HG03565 (cell line): ENCODE results near the gene NXN.
"Not testable (repeated sequence)": the region's sequence is repeated elsewhere in the genome, so short reads cannot be mapped to it uniquely, and the experiment has no call there.

Experiments
- ATAC-seq: cut with Tn5 transposase; IDR thresholded peaks from one replicate; pipeline ENCODE4 v1.9.1; 2021; ENCODE audit warnings: mild to moderate bottlenecking, moderate library complexity; ENCODE audit not compliant: unreplicated experiment

NXN gene

DNA sequence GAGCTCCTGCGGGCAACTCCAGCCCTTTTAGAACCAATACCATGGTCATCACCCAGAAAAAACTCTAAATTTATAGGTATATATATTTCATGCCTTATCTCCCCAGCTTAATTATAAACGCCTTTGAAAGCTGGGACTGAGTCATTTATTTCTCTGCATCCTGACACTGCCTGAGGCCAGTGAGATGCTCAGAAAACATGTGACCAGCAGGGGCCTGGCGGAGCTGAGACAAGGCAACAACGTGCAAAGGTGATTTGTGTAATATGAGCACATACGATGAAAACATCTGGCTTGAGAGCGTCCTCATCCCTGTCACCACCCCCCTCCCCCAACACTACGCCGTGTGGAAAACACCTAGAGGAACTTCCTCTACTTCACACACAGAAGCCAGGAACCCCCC is 22.7 kb downstream of the NXN start:
- ATAC-seq, result no peak

GRCh38 chr17:954431-955164 is 25.0 kb downstream of the NXN start:
- no peak for ATAC-seq

DNA sequence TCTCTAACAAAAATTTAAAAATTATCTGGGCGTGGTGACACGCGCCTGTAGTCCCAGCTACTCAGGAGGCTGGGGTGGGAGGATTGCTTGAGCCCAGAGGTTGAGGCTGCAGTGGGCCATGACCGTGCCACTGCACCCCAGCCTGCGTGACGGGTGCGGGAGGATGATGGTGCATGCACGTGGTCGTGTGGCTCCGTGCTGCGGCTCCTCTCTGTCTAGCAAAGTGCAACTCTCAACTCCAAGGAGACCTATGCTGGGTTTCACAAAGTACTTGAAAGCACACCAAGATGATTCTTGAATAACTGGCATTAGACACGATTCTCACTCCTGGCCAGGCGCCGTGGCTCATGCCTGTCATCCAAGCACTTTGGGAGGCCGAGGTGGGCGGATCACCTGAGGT is 25.8 kb downstream of the NXN start:
- ATAC-seq, result no peak

DNA sequence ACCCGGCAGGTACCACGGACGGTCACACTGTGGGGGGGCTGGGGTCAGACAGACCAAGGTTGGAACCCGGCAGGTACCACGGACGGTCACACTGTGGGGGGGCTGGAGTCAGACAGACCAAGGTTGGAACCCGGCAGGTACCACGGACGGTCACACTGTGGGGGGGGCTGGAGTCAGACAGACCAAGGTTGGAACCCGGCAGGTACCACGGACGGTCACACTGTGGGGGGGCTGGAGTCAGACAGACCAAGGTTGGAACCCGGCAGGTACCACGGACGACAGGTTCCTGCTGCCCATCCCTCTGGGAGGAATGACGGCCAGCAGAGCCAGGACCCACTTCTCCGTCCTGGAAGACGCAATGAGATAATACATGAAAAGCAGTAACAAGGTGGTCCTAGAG is 27.0 kb downstream of the NXN start:
- not testable (repeated sequence) for ATAC-seq

DNA sequence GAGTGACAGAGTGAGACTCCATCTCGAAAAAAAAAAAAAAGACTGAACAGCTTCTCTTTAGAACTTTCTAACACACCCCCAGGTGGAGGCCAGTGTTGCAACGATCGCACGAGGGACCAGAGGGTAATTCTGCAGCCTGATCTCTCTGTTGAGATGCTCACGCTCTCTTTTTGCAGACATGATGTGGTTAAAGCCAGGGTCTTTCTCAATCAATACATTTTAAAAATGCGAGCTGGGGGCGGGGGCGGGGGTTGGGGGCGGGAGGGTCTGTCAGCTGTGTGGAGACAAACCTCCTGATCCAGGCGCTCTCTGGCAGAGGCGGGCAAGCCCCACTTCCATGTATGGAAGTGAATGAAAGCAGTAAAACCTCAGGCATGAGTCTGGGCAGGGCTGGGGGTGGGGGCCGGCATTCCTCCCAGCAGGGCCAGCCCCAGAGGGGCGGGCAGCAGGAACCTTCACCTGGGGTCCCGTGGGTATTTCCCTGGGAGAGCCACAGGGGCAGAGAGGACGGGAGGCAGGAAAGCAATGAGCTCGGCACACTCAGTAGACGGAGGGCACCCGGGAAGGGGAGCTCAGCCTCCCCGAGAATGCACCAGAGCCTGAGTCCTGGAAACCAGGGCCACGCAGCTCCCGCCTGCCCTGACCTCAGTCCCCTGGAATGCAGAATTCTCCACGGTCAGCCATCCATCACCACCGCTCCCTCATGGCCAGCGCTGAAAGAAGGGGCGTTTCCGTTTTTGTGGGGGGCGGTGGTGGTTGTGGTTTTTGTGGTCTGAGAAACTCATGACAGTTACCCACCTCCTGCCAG is 28.0 kb downstream of the NXN start:
- no peak for ATAC-seq

- ATAC-seq, result no peak
Measured at GRCh38 chr17:949623-950303, 29.8 kb downstream of the NXN start.

DNA sequence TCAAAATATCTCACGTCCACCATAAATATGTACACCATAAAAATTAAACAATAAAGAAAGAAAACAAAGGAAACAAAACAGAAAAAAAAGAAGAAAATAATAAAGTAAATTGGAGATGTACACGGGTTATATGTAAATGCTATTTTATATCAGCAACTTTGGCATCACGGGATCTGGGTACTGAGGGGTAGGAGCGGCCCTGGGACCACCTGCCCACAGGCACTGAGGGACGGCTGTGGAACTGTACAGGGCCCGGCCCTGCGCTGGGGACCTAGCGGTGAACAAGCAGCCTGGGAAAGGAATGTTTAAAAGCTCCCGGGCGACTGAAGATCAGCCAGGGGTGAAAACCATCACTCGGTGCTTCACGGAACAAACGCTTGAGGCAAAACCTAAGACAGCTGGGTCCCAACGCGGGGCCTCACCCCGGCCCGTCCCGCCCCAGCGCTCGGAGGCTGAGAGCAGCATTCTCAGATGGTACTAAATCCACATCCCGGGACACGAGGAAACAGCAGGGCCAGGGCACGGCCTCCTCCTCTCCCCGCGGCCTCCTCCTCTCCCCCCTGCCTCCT is 31.2 kb downstream of the NXN start:
- ATAC-seq, result no peak

DNA sequence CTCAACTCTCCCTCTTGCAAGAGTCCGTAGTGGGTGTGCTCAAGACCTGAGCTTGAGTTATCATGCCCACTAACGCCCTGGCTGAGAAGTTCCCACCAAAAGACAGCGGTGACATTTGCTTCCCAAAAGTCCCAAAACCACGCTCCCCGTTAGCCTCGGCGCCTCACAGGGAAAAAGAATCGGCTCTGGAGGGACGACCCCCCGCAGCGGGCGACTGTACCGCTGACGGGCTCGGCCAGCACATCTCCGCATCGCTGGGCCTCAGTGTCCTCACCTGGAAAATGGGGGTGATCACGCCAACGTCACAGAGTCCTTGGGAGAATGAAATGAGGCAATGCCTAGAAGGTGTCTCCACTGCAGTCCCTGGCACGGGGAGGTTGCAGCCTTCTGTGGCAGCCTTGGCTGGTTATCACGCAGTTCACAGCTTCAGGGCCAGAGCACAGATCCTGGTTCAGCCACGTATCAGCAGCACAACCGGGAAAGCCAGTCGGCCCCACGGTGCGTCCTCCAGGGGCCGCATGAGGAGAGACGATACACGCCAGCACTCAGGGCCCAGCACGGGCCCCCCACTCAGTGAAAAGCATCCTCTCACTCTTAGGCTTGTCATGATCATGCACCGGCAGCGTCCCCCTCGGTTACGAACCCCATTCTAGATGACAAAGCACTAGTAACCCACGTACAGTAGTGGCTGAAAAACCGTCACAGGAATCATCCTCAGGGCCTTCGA is 32.9 kb downstream of the NXN start:
- ATAC-seq, result no peak

DNA sequence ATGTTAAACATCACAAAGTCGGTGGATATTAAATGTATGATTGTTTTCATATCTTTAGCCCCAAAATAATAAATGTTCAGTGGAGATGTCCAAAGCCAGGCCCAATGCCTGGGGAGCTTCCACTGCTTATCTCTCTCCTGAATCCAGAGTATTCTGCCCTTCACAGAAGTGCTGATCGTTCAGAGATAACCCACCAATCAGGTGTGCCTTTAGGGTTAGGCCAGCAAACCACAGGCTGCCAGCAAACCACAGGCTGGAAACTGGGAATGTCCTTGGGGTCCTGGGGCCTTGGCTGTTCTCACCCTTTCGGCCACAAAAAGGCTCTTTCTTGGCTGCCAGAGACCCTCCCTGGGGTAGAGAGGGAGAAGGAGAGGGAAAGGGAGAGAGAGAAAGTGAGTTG is 33.9 kb downstream of the NXN start:
- ATAC-seq, result no peak

DNA sequence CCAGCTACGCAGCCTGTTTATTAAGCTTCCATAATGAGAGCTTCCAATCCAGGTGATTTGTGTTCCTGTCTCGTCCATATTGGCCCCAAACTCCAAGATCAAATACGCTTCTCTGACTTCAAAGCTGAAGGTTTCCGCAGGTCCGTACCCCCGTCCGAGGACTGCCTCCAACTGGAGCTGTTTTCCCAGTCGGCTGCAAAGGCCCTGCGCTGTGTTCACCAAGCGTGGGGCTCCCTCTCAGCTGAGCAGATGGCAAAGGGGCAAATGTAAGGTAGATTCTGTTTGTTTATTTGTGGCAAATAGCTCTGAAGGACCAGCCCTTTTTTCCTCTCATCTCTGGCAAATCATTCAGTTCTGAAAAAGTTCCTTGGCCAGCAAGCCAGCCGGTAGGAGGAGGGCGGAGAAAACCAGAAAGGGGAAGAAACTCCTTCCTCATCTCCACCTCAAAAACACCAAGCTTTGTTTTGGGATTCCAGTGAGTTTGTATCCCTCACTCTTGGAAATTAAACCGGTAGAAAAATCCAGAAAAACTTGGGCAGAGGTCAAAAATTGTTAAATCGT is 35.2 kb downstream of the NXN start:
- ATAC-seq, result no peak

GRCh38 chr17:935485-935884 is 44.1 kb downstream of the NXN start:
- ATAC-seq, result no peak

DNA sequence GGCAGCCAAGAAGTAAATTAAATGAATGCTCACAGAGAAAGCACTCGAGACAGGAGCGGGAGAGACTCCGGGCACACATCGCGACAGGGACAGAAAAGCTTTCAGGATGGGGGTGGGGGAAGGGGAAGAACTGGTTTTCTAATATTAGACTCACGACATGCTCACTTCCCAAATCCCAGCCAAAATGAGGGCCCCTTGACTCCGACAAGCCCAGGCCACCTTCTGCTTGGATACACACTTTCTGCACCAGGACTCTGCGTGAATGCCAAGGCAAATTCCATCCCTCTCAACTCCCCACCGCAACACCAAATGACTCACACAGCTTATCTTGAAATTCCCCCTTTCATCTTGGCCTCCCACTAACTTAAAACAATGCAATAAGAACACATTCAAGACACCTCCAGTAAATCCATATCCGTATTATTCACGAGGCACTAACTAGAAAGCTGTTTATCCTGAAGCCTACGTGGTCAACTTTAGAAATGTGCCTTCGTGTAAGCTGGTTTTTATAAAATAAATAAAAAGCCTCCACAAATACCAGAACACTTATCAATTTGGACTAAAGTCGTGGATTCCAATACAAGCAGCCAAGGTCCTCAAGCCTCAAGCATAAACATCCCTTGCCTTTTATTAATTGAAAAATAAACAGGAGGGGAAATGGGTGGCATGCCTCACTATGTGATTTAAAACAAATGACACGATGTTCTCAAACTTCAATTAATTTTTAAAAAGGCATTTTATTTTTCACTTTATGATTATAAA is 46.1 kb downstream of the NXN start:
- no peak for ATAC-seq

GRCh38 chr17:930258-930657 is 49.3 kb downstream of the NXN start:
- no peak for ATAC-seq

DNA sequence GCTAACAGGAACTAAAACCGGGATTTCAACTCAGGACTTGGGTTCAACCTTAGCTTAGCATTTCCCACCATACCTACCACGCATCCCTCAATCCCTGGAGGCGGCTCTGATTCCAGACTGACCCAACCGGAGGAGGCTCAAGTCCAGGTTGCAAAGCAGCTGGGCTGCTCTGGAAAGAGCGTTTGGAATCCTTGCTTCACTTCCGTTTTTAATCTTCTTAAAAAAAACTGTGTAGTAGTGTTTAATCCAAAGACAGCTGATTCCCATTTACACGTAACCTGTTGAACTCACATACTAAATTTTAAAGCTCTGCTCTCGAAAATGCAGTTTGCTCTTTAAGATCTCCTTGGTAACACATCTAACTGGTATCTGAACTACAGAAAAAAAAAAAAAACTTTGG is 50.0 kb downstream of the NXN start:
- no peak for ATAC-seq

GRCh38 chr17:927611-928461 is 51.7 kb downstream of the NXN start:
- ATAC-seq, result no peak

GRCh38 chr17:925817-926216 is 53.8 kb downstream of the NXN start:
- no peak for ATAC-seq

GRCh38 chr17:924711-925475 is 54.7 kb downstream of the NXN start:
- no peak for ATAC-seq

- not testable (repeated sequence) for ATAC-seq
Measured at GRCh38 chr17:924306-924705, 55.3 kb downstream of the NXN start.
